Measurements from ENCODE around the gene INAFM1. TPM values are rescaled to one million over a fixed set of nuclear protein-coding genes. Genes with fewer than 3 reads are reported as not detected.

The INAFM1 gene
- total and polyA plus RNA-seq, 8 donors: 10.6 to 37.7 (median 15.6) TPM

GRCh38 chr19:47316513-47316912 is 41.8 kb downstream of the INAFM1 start:
- FAIRE-seq: no peak
- no peaks in the 10 kb centered on the region for H3K9me3 ChIP-seq
- H3K27ac ChIP-seq: no peak overlapping the region
- no peak for TF ChIP-seq CTCF (IDR thresholded peaks at IDR 0.05)
- DNase-seq: no peak
- 82 to 83% methylated on average over 4 of the region's 4 CpGs for WGBS, 2 donors
- no peaks in the 10 kb centered on the region for H3K36me3 ChIP-seq
- no peak overlapping the region for H3K4me3 ChIP-seq
- intact Hi-C loops (cut with DNase I): no loop called here
- H3K4me1 ChIP-seq: no peaks in the 10 kb centered on the region
- ATAC-seq: no peak
- H3K27me3 ChIP-seq: no peaks in the 10 kb centered on the region

- TF ChIP-seq CTCF (IDR thresholded peaks at IDR 0.05): no peak
- no peaks in the 10 kb centered on the region for H3K9me3 ChIP-seq
- intact Hi-C loops (cut with DNase I): no loop called here
- ATAC-seq (no peak), DNase-seq (no peak), FAIRE-seq (no peak)
- H3K27ac ChIP-seq: no peak overlapping the region
- no peak overlapping the region for H3K4me3 ChIP-seq
- no peaks in the 10 kb centered on the region for H3K27me3 ChIP-seq
- no peaks in the 10 kb centered on the region for H3K4me1 ChIP-seq
- no peaks in the 10 kb centered on the region for H3K36me3 ChIP-seq
- WGBS, 2 donors: 86 to 91% methylated on average over 46 of the region's 46 CpGs
These were observed 45.5 kb downstream of the INAFM1 start for GRCh38 chr19:47319923-47320871.

GRCh38 chr19:47321630-47322029 is 46.9 kb downstream of the INAFM1 start:
- FAIRE-seq: no peak
- no peak for DNase-seq
- intact Hi-C loops (cut with DNase I): no loop called here
- no peaks in the 10 kb centered on the region for H3K36me3 ChIP-seq
- no peak for ATAC-seq
- WGBS, 2 donors: 80 to 93% methylated on average over 1 of the region's 1 CpG
- no peak for TF ChIP-seq CTCF (IDR thresholded peaks at IDR 0.05)
- H3K4me3 ChIP-seq: no peak overlapping the region
- H3K4me1 ChIP-seq: no peaks in the 10 kb centered on the region
- H3K9me3 ChIP-seq: no peaks in the 10 kb centered on the region
- H3K27me3 ChIP-seq: no peaks in the 10 kb centered on the region
- no peak overlapping the region for H3K27ac ChIP-seq

GRCh38 chr19:47322058-47322457 is 47.4 kb downstream of the INAFM1 start:
- whole genome bisulfite sequencing, 2 donors: 51 to 75% methylated on average over 2 of the region's 2 CpGs
- H3K27me3 ChIP-seq: no peaks in the 10 kb centered on the region
- intact Hi-C loops (cut with DNase I): no loop called here
- TF ChIP-seq CTCF (IDR thresholded peaks at IDR 0.05): no peak
- no peak overlapping the region for H3K27ac ChIP-seq
- DNase-seq (no peak), ATAC-seq (peak in 1 of 4 donors; percentile 30), FAIRE-seq (no peak)
- H3K36me3 ChIP-seq: no peaks in the 10 kb centered on the region
- no peaks in the 10 kb centered on the region for H3K9me3 ChIP-seq
- no peak overlapping the region for H3K4me3 ChIP-seq
- no peaks in the 10 kb centered on the region for H3K4me1 ChIP-seq

- intact Hi-C loops (cut with DNase I): no loop called here
- Histone ChIP-seq H3K27me3 (no peaks in the 10 kb centered on the region), H3K27ac (peak overlapping the region in 1 of 4 donors; percentile 57), H3K36me3 (no peaks in the 10 kb centered on the region), H3K4me3 (no peak overlapping the region), H3K9me3 (no peaks in the 10 kb centered on the region), H3K4me1 (no peaks in the 10 kb centered on the region)
- no peak for DNase-seq
- TF ChIP-seq CTCF (IDR thresholded peaks at IDR 0.05): no peak
- no peak for FAIRE-seq
- ATAC-seq: peak in 1 of 4 donors; percentile 6
- 47 to 60% methylated on average over 8 of the region's 8 CpGs for WGBS, 2 donors
These were observed 48.7 kb downstream of the INAFM1 start for GRCh38 chr19:47323409-47323808.

Measured in pancreas (tissue), 10 donors.